Tibial nerve (tissue), 4 donors: ENCODE data around the gene CXCL16. TPM values are rescaled to one million over a fixed set of nuclear protein-coding genes. Genes with fewer than 3 reads are reported as not detected.
A peak's percentile ranks its signal among the peaks of the same experiment; 100 is the strongest.

Source experiments
- DNase-seq, 2 donors: peaks; one replicate each; pipeline ENCODE4 v3.0.0-alpha.2; 2019; ENCODE audit warnings: low spot score in 2 of 2
- H3K27ac ChIP-seq, 4 donors: fragments of 200-600 bp; sonication (generic) in 3 of 4; one replicate each; pipeline ENCODE4 v1.5.1; 2017 to 2019; ENCODE audit warnings: mild to moderate bottlenecking in 1 of 4
- H3K27me3 ChIP-seq, 2 donors: fragments of 200-600 bp; sonication (generic) in 1 of 2; one replicate each; pipeline versions ENCODE4 v1.5.1 to v1.6.0; 2017 to 2019
- H3K36me3 ChIP-seq, 3 donors: fragments of 200-600 bp; sonication (generic); one replicate each; pipeline ENCODE4 v1.5.1; 2018 to 2019
- H3K4me1 ChIP-seq, 4 donors: fragments of 200-600 bp; sonication (generic) in 3 of 4; one replicate each; pipeline ENCODE4 v1.5.1; 2017 to 2019
- H3K4me3 ChIP-seq, 4 donors: fragments of 200-600 bp; sonication (generic) in 3 of 4; one replicate each; pipeline ENCODE4 v1.5.1; 2017 to 2019; ENCODE audit warnings: mild to moderate bottlenecking in 1 of 4, moderate library complexity in 1 of 4
- H3K9me3 ChIP-seq, 4 donors: fragments of 200-600 bp; sonication (generic) in 3 of 4; one replicate each; pipeline ENCODE4 v1.5.1; 2017 to 2019
- CTCF ChIP-seq, 5 experiments: fragments of 200-600 bp in 3 of 5; fragments of 450-650 bp in 2 of 5; sonication (generic) in 3 of 5; IDR thresholded peaks; one replicate each; pipeline ENCODE4 v1.5.1; 2016 to 2019; ENCODE audit warnings: antibody characterized with exemption in 5 of 5, mild to moderate bottlenecking in 3 of 5, moderate library complexity in 2 of 5
- EP300 ChIP-seq, 2 donors: sonication (generic); formaldehyde crosslinking; IDR thresholded peaks; one replicate each; pipeline ENCODE4 v1.6.1; 2017; ENCODE audit warnings: antibody characterized with exemption in 2 of 2, mild to moderate bottlenecking in 1 of 2
- POLR2A ChIP-seq, 2 donors: fragments of 450-650 bp; IDR thresholded peaks; one replicate each; pipeline ENCODE4 v1.6.1; 2017; ENCODE audit warnings: antibody characterized with exemption in 2 of 2, mild to moderate bottlenecking in 2 of 2, moderate library complexity in 2 of 2
- WGBS, 2 donors: methylation state at CpG; one replicate each; pipeline ENCODE4 v1.1.5; 2018; 5-methylcytosine and 5-hydroxymethylcytosine counted together
- total RNA-seq, 4 donors: library from RNA; depleted of rRNA; stranded (reverse); fragments of >200 nt; gene quantifications; one replicate each; pipeline ENCODE4 v1.1.0, GENCODE V29; 2016

Gene CXCL16
- total RNA-seq, 4 donors from 2014 or later: 5.7 to 27.3 (median 13.6) TPM

DNA sequence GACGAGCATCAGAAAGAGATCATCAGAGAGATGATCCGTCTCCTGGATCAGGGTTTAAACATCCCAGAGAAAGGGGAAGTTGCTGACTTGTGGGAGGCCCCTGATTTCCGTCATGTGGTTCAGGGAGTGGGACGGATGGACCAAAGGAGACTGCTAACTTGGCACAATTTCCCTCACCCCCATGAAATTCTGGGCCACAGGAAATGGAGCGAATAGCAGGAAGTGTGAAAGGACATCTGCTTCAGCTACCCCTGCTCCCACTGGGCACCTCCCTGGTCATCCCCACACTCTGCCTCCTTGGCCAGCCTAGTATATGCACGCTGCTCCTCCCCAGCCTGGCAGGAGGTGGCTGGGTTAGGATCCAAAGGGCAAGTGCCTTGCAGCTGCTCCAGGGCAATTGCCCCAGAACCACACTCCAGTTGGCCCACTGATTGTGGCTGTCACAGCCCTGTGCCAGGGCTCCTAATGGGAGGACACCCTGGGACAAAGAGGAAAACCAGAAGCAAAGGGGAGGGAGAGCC is 28.0 kb downstream of the CXCL16 start:
- Histone ChIP-seq H3K4me3 (peak overlapping the region in 3 of 4 donors; percentile 63 to 75 (median 73)), H3K27me3 (no peaks in the 10 kb centered on the region), H3K4me1 (peaks cover 0 to 18% (median 10%) of the 10 kb centered on the region in 4 donors), H3K36me3 (peaks cover 0 to 13% (median 0%) of the 10 kb centered on the region in 3 donors), H3K27ac (peak overlapping the region in 2 of 4 donors; percentile 78 to 90), H3K9me3 (no peaks in the 10 kb centered on the region)
- WGBS, 2 donors: 33 to 48% methylated on average over 5 to 6 of the region's 6 CpGs
- TF ChIP-seq EP300 (IDR thresholded peaks at IDR 0.05): peak in 1 of 2 donors; percentile 59
- peak in 1 of 2 donors; percentile 9 for TF ChIP-seq POLR2A (IDR thresholded peaks at IDR 0.05)
- no peak for TF ChIP-seq CTCF (IDR thresholded peaks at IDR 0.05)
- DNase-seq: peak in 1 of 2 donors; percentile 56

GRCh38 chr17:4710693-4711634 is 28.8 kb downstream of the CXCL16 start:
- TF ChIP-seq POLR2A (IDR thresholded peaks at IDR 0.05) (peak in 1 of 2 donors; percentile 8), EP300 (IDR thresholded peaks at IDR 0.05) (no peak)
- no peak for DNase-seq
- 7% methylated on average over 56 to 57 of the region's 57 CpGs for WGBS, 2 donors
- Histone ChIP-seq H3K27ac (peak overlapping the region; percentile 72 to 90 (median 83)), H3K27me3 (no peaks in the 10 kb centered on the region), H3K36me3 (peaks cover 0 to 5% (median 0%) of the 10 kb centered on the region in 3 donors), H3K4me3 (peak overlapping the region; percentile 52 to 75 (median 68)), H3K4me1 (peaks cover 0 to 18% (median 10%) of the 10 kb centered on the region in 4 donors), H3K9me3 (no peaks in the 10 kb centered on the region)

GRCh38 chr17:4709794-4710692 is 29.7 kb downstream of the CXCL16 start, which contains the start of gene ARRB2:
ARRB2 (plus strand) TSS chr17:4710632; CDS start chr17:4710722, 90 bp downstream.
- H3K4me3 ChIP-seq: peak within 1 kb of the TSS; percentile 52 to 75 (median 68)
- no peaks in the 10 kb centered on the region for H3K36me3 ChIP-seq
- H3K9me3 ChIP-seq: no peaks in the 10 kb centered on the region
- H3K4me1 ChIP-seq: peaks cover 0 to 18% (median 10%) of the 10 kb centered on the region in 4 donors
- 1 to 2% methylated on average over 54 to 61 of the region's 67 CpGs for WGBS, 2 donors
- peak; percentile 58 to 84 (median 64) for TF ChIP-seq CTCF (IDR thresholded peaks at IDR 0.05)
- TF ChIP-seq EP300 (IDR thresholded peaks at IDR 0.05): peak; percentile 81 to 84
- TF ChIP-seq POLR2A (IDR thresholded peaks at IDR 0.05): peak; percentile 35 to 63
- peak; percentile 90 to 94 for DNase-seq
- H3K27ac ChIP-seq: peak within 1 kb of the TSS; percentile 72 to 90 (median 83)
- no peaks in the 10 kb centered on the region for H3K27me3 ChIP-seq

- DNase-seq: no peak
- peaks cover 0 to 24% (median 10%) of the 10 kb centered on the region in 4 donors for H3K4me1 ChIP-seq
- H3K36me3 ChIP-seq: no peaks in the 10 kb centered on the region
- H3K9me3 ChIP-seq: no peaks in the 10 kb centered on the region
- no peak overlapping the region for H3K27ac ChIP-seq
- no peak for TF ChIP-seq CTCF (IDR thresholded peaks at IDR 0.05)
- no peak for TF ChIP-seq EP300 (IDR thresholded peaks at IDR 0.05)
- TF ChIP-seq POLR2A (IDR thresholded peaks at IDR 0.05): no peak
- H3K4me3 ChIP-seq: no peak overlapping the region
- no peaks in the 10 kb centered on the region for H3K27me3 ChIP-seq
- 78 to 85% methylated on average over 8 of the region's 8 CpGs for WGBS, 2 donors
These were observed 31.3 kb downstream of the CXCL16 start for GRCh38 chr17:4708436-4708835.

DNA sequence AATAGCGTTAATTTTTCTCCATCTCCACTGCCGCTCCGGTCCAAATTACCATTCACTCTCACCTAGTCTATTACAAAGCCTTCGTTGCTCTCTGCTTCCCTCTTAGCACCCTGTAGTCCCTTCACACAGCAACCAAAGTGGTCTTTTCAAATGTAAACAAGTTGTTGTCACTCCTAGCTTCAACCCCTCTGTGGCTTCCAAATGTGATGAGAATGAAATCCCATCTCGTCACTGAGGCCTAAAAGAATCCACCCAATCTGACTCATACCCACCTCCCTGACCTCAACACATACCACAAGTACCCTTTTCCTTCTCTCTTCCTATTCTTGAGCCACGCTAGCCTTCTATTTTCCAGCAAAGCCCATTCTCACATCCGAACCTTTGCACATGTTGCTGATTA is 33.6 kb downstream of the CXCL16 start:
- no peak for TF ChIP-seq EP300 (IDR thresholded peaks at IDR 0.05)
- no peak for TF ChIP-seq CTCF (IDR thresholded peaks at IDR 0.05)
- no peak for TF ChIP-seq POLR2A (IDR thresholded peaks at IDR 0.05)
- H3K4me1 ChIP-seq: peaks cover 0 to 29% (median 12%) of the 10 kb centered on the region in 4 donors

More for the DNA sequence above, 33.6 kb downstream of the CXCL16 start:
- no peaks in the 10 kb centered on the region for H3K27me3 ChIP-seq
- H3K27ac ChIP-seq: no peak overlapping the region
- WGBS, 2 donors: 71 to 74% methylated on average over 7 of the region's 7 CpGs
- H3K36me3 ChIP-seq: no peaks in the 10 kb centered on the region
- no peaks in the 10 kb centered on the region for H3K9me3 ChIP-seq
- no peak overlapping the region for H3K4me3 ChIP-seq
- DNase-seq: no peak
